ENCODE measurements around the gene NXN. TPM values are rescaled to one million over a fixed set of nuclear protein-coding genes. Genes with fewer than 3 reads are reported as not detected.
"Not testable (repeated sequence)": the region's sequence is repeated elsewhere in the genome, so short reads cannot be mapped to it uniquely, and the experiment has no call there.

Gene NXN
- total RNA-seq, 1 experiment from 2014 or later = 20.8 TPM

DNA sequence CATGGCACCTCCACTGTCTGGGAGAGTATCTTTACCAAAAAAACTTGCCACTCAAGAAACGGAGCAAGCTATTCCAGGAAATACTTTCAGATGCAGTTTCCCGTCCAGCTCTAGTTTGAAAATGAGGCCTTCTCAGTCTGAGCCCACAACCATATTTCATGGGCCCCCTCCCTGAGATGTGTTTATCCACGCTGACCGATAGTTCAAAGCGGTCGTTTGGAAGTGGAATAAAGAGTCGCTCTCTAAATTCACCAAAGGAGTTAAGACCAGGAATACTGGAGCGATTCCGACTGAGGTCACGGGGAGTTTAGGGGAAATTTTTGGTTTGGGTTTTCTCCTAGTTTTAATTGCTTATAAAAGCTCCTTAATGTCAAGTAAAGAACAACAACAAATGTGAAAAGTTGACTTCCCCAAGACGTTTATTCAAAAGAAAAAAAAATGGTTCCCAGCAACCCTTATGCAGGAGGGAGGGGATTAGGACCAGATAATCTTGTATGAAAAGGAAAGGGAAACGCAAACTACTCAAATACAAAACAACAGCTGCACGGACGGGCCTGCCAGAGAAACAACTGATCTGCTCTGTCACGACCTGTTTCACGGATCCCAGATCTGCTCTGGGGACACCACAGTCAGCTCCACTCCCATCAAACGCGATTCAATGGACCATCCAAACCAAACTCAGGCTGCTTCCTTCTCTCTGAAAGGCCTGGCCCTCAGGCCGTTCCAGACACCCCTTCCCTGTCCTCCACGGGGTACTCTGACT, 120.3 kb downstream of the NXN start:
- H3K9me3 ChIP-seq (ENCODE audit: low read length) = no peaks in the 10 kb centered on the region
- TF ChIP-seq EZH2 (IDR thresholded peaks at IDR 0.05; ENCODE audit: low read length, unreplicated experiment) (no peak), EZH2phosphoT487 (IDR thresholded peaks at IDR 0.05; ENCODE audit: borderline replicate concordance, low read length) (no peak)
- no peak overlapping the region for H3K4me3 ChIP-seq (ENCODE audit: low read length)
- H3K9me2 ChIP-seq (replicated peaks; ENCODE audit: low read length) = no peaks in the 10 kb centered on the region
- POLR2A ChIA-PET (ENCODE audit: unreplicated experiment) = no interaction called here
- H3K9ac ChIP-seq (ENCODE audit: low read length) = no peak overlapping the region
- no peaks in the 10 kb centered on the region for H3K4me1 ChIP-seq (ENCODE audit: insufficient read depth, low read length)
- no peaks in the 10 kb centered on the region for H3K27me3 ChIP-seq (ENCODE audit: low read length)
- H3K27ac ChIP-seq (ENCODE audit: low read length) = no peak overlapping the region
- no peak overlapping the region for H2AFZ ChIP-seq (ENCODE audit: low read length)
- no peaks in the 10 kb centered on the region for H3K36me3 ChIP-seq (ENCODE audit: low read depth, low read length)
- ATAC-seq (no peak), DNase-seq (no peak)
- BruUV-seq (replicated peaks) = no TSS peak
- H3F3A ChIP-seq (ENCODE audit: low read length, unreplicated experiment) = no peaks in the 10 kb centered on the region
- CTCF ChIA-PET = no interaction called here
- no peak overlapping the region for H3K4me2 ChIP-seq (ENCODE audit: low read length)
- no peaks in the 10 kb centered on the region for H4K20me1 ChIP-seq (ENCODE audit: low read length)
- no peaks in the 10 kb centered on the region for H3K79me2 ChIP-seq (ENCODE audit: low read length)
- intact Hi-C loops (cut with micrococcal nuclease) = no loop called here

DNA sequence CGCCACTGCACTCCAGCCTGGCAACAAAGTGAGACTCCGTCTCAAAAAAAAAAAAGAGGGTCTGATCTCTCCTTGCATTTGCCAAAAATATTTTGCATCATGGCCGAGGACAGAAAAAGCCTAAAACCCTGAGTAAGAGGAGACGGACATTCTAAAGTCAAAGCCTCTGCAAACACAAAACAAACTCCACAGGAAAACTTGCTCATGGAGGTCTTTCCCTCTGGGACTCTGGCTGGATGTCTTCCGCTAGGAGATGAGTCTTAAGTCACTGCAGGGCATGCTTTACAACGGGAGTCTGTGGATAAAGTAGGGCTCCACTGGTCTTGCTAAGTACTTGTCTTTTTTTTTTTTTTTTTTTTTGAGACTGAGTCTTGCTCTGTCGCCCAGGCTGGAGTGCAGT, 123.4 kb downstream of the NXN start:
- ATAC-seq (no peak), DNase-seq (no peak)
- Histone ChIP-seq H3K9ac (ENCODE audit: low read length) (no peak overlapping the region), H4K20me1 (ENCODE audit: low read length) (no peaks in the 10 kb centered on the region), H3K79me2 (ENCODE audit: low read length) (no peaks in the 10 kb centered on the region), H3K9me2 (replicated peaks; ENCODE audit: low read length) (no peaks in the 10 kb centered on the region), H3K4me2 (ENCODE audit: low read length) (no peak overlapping the region), H3K27me3 (ENCODE audit: low read length) (no peaks in the 10 kb centered on the region), H3K36me3 (ENCODE audit: low read depth, low read length) (no peaks in the 10 kb centered on the region), H2AFZ (ENCODE audit: low read length) (no peak overlapping the region), H3K27ac (ENCODE audit: low read length) (no peak overlapping the region), H3F3A (ENCODE audit: low read length, unreplicated experiment) (no peaks in the 10 kb centered on the region), H3K9me3 (ENCODE audit: low read length) (no peaks in the 10 kb centered on the region), H3K4me3 (ENCODE audit: low read length) (no peak overlapping the region), H3K4me1 (ENCODE audit: insufficient read depth, low read length) (no peaks in the 10 kb centered on the region)
- POLR2A ChIA-PET (ENCODE audit: unreplicated experiment) = no interaction called here
- no TSS peak for BruUV-seq (replicated peaks)
- TF ChIP-seq EZH2phosphoT487 (IDR thresholded peaks at IDR 0.05; ENCODE audit: borderline replicate concordance, low read length) = no peak
- no peak for TF ChIP-seq EZH2 (IDR thresholded peaks at IDR 0.05; ENCODE audit: low read length, unreplicated experiment)
- TF ChIP-seq, protein P1, sequence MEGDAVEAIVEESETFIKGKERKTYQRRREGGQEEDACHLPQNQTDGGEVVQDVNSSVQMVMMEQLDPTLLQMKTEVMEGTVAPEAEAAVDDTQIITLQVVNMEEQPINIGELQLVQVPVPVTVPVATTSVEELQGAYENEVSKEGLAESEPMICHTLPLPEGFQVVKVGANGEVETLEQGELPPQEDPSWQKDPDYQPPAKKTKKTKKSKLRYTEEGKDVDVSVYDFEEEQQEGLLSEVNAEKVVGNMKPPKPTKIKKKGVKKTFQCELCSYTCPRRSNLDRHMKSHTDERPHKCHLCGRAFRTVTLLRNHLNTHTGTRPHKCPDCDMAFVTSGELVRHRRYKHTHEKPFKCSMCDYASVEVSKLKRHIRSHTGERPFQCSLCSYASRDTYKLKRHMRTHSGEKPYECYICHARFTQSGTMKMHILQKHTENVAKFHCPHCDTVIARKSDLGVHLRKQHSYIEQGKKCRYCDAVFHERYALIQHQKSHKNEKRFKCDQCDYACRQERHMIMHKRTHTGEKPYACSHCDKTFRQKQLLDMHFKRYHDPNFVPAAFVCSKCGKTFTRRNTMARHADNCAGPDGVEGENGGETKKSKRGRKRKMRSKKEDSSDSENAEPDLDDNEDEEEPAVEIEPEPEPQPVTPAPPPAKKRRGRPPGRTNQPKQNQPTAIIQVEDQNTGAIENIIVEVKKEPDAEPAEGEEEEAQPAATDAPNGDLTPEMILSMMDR (conservative IDR thresholded peaks at IDR 0.05; ENCODE audit: low read depth, low read length) = no peak
- intact Hi-C loops (cut with micrococcal nuclease) = no loop called here
- CTCF ChIA-PET = no interaction called here

DNA sequence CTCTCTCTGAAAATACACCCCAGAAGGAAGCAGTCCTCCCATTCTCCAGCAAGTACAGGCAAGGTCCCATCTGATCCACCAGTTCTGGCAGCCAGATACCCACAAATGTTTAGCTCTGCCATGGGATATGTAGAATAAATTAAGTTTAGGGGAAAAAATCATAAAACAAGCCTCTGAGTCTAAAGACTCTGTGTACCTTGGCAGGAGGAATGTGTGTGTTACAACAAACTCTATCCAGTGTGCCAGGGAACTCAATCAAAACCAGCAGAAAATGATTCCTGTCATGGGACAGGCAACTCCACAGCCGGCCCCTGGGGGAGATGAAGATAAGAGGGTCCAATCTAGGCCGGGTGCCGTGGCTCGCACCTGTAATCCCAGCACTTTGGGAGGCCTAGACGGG, 124.0 kb downstream of the NXN start:
- no peak for ATAC-seq
- BruUV-seq (replicated peaks) = no TSS peak
- no peak overlapping the region for H3K4me2 ChIP-seq (ENCODE audit: low read length)
- no peaks in the 10 kb centered on the region for H3K27me3 ChIP-seq (ENCODE audit: low read length)
- H3F3A ChIP-seq (ENCODE audit: low read length, unreplicated experiment) = no peaks in the 10 kb centered on the region
- no peak for TF ChIP-seq EZH2phosphoT487 (IDR thresholded peaks at IDR 0.05; ENCODE audit: borderline replicate concordance, low read length)
- no peaks in the 10 kb centered on the region for H3K9me3 ChIP-seq (ENCODE audit: low read length)
- H4K20me1 ChIP-seq (ENCODE audit: low read length) = no peaks in the 10 kb centered on the region
- no peak overlapping the region for H3K4me3 ChIP-seq (ENCODE audit: low read length)
- H3K9ac ChIP-seq (ENCODE audit: low read length) = no peak overlapping the region
- no peaks in the 10 kb centered on the region for H3K36me3 ChIP-seq (ENCODE audit: low read depth, low read length)
- H3K9me2 ChIP-seq (replicated peaks; ENCODE audit: low read length) = no peaks in the 10 kb centered on the region
- intact Hi-C loops (cut with micrococcal nuclease) = no loop called here
- ChIA-PET POLR2A (ENCODE audit: unreplicated experiment) (no interaction called here), CTCF (no interaction called here)
- H3K4me1 ChIP-seq (ENCODE audit: insufficient read depth, low read length) = no peaks in the 10 kb centered on the region
- no peak for DNase-seq
- H3K27ac ChIP-seq (ENCODE audit: low read length) = no peak overlapping the region
- H3K79me2 ChIP-seq (ENCODE audit: low read length) = no peaks in the 10 kb centered on the region
- no peak overlapping the region for H2AFZ ChIP-seq (ENCODE audit: low read length)

- H3K4me3 ChIP-seq (ENCODE audit: low read length); H3K9ac ChIP-seq (ENCODE audit: low read length); POLR2A ChIA-PET (ENCODE audit: unreplicated experiment); ATAC-seq; H2AFZ ChIP-seq (ENCODE audit: low read length); H3F3A ChIP-seq (ENCODE audit: low read length, unreplicated experiment); H3K79me2 ChIP-seq (ENCODE audit: low read length); H4K20me1 ChIP-seq (ENCODE audit: low read length); H3K27me3 ChIP-seq (ENCODE audit: low read length); DNase-seq; H3K36me3 ChIP-seq (ENCODE audit: low read depth, low read length); BruUV-seq (replicated peaks); H3K9me2 ChIP-seq (replicated peaks; ENCODE audit: low read length); CTCF ChIA-PET; H3K9me3 ChIP-seq (ENCODE audit: low read length); H3K4me1 ChIP-seq (ENCODE audit: insufficient read depth, low read length); H3K27ac ChIP-seq (ENCODE audit: low read length); H3K4me2 ChIP-seq (ENCODE audit: low read length); intact Hi-C loops (cut with micrococcal nuclease): not testable (repeated sequence)
Measured at GRCh38 chr17:852850-853249, 126.7 kb downstream of the NXN start.
